NCI-H1436 treated with DMSO at 0.1 percent for 48 hours (cell line): ENCODE data around the gene NAPA.

ENCODE experiments used
- DNase-seq: peaks from one replicate; lab custom pipeline; 2025; lab: John Stamatoyannopoulos, UW

NAPA gene

GRCh38 chr19:47514869-47515588 is at the start of gene NAPA:
Gene NAPA (minus strand): TSS chr19:47515063. CDS start chr19:47514940, 123 bp downstream.
- DNase-seq = peak; percentile 96

GRCh38 chr19:47564081-47564480 is 49.2 kb upstream of the NAPA start:
- no peak for DNase-seq

GRCh38 chr19:47561440-47562057 is 46.7 kb upstream of the NAPA start:
- DNase-seq = no peak

- DNase-seq = no peak
Observed at GRCh38 chr19:47560999-47561398, 46.1 kb upstream of the NAPA start.

- no peak for DNase-seq
Observed at GRCh38 chr19:47550129-47550528, 35.3 kb upstream of the NAPA start.

- DNase-seq = no peak
Observed at GRCh38 chr19:47549261-47549862, 34.5 kb upstream of the NAPA start.

- no peak for DNase-seq
Observed at GRCh38 chr19:47547199-47547598, 32.3 kb upstream of the NAPA start.

- no peak for DNase-seq
Observed at GRCh38 chr19:47545061-47545948, 30.4 kb upstream of the NAPA start.

GRCh38 chr19:47544476-47544875 is 29.6 kb upstream of the NAPA start:
- DNase-seq = no peak

GRCh38 chr19:47544075-47544474 is 29.2 kb upstream of the NAPA start:
- DNase-seq = no peak

GRCh38 chr19:47542030-47542475 is 27.2 kb upstream of the NAPA start:
- no peak for DNase-seq

GRCh38 chr19:47541518-47541917 is 26.7 kb upstream of the NAPA start:
- no peak for DNase-seq

GRCh38 chr19:47540748-47541147 is 25.9 kb upstream of the NAPA start:
- DNase-seq = no peak

GRCh38 chr19:47539747-47540311 is 25.0 kb upstream of the NAPA start:
- DNase-seq = no peak

- no peak for DNase-seq
Observed at GRCh38 chr19:47538812-47539211, 23.9 kb upstream of the NAPA start.

GRCh38 chr19:47537493-47537892 is 22.6 kb upstream of the NAPA start:
- DNase-seq = no peak

GRCh38 chr19:47534628-47535027 is 19.8 kb upstream of the NAPA start:
- no peak for DNase-seq

GRCh38 chr19:47531640-47532387 is 17.0 kb upstream of the NAPA start:
- no peak for DNase-seq

GRCh38 chr19:47529018-47529742 is 14.3 kb upstream of the NAPA start:
- DNase-seq = no peak

GRCh38 chr19:47526798-47527197 is 11.9 kb upstream of the NAPA start:
- DNase-seq = no peak

GRCh38 chr19:47523473-47523872 is 8.6 kb upstream of the NAPA start:
- DNase-seq = no peak
